HCEC 1CT (cell line): ENCODE results near the gene CDH4.
"Not testable (repeated sequence)": the region's sequence is repeated elsewhere in the genome, so short reads cannot be mapped to it uniquely, and the experiment has no call there.

Experiments
- DNase-seq: peaks from one replicate; pipeline ENCODE4 v3.0.0-alpha.2; 2017

CDH4 gene

GRCh38 chr20:61391185-61391584 lies 139.1 kb downstream of the CDH4 start:
- no peak for DNase-seq

- no peak for DNase-seq
Observed at GRCh38 chr20:61391812-61392520, 139.9 kb downstream of the CDH4 start.

- no peak for DNase-seq
Observed at GRCh38 chr20:61394088-61394799, 142.2 kb downstream of the CDH4 start.

- DNase-seq = no peak
Observed at GRCh38 chr20:61396262-61396848, 144.3 kb downstream of the CDH4 start.

- no peak for DNase-seq
Observed at GRCh38 chr20:61397146-61397545, 145.1 kb downstream of the CDH4 start.

GRCh38 chr20:61397790-61398189 lies 145.7 kb downstream of the CDH4 start:
- DNase-seq = no peak

- no peak for DNase-seq
Observed at GRCh38 chr20:61399433-61399832, 147.4 kb downstream of the CDH4 start.

GRCh38 chr20:61400499-61400898 lies 148.4 kb downstream of the CDH4 start:
- no peak for DNase-seq

GRCh38 chr20:61404303-61404702 lies 152.2 kb downstream of the CDH4 start:
- DNase-seq = no peak

GRCh38 chr20:61405007-61405406 lies 152.9 kb downstream of the CDH4 start:
- no peak for DNase-seq

GRCh38 chr20:61406773-61407172 lies 154.7 kb downstream of the CDH4 start:
- not testable (repeated sequence) for DNase-seq

- DNase-seq = no peak
Observed at GRCh38 chr20:61407561-61407960, 155.5 kb downstream of the CDH4 start.

GRCh38 chr20:61408951-61409740 lies 157.1 kb downstream of the CDH4 start:
- no peak for DNase-seq

- DNase-seq = no peak
Observed at GRCh38 chr20:61411743-61412142, 159.7 kb downstream of the CDH4 start.

GRCh38 chr20:61413752-61414151 lies 161.7 kb downstream of the CDH4 start:
- DNase-seq = no peak

- DNase-seq = no peak
Observed at GRCh38 chr20:61414455-61414991, 162.5 kb downstream of the CDH4 start.

GRCh38 chr20:61416546-61416945 lies 164.5 kb downstream of the CDH4 start:
- DNase-seq = no peak

GRCh38 chr20:61417221-61417941 lies 165.3 kb downstream of the CDH4 start:
- DNase-seq = no peak

GRCh38 chr20:61419010-61419409 lies 166.9 kb downstream of the CDH4 start:
- DNase-seq = no peak

- DNase-seq = no peak
Observed at GRCh38 chr20:61419501-61419900, 167.4 kb downstream of the CDH4 start.

- DNase-seq = no peak
Observed at GRCh38 chr20:61420056-61420455, 168.0 kb downstream of the CDH4 start.

GRCh38 chr20:61420781-61421180 lies 168.7 kb downstream of the CDH4 start:
- DNase-seq = no peak
